Left lung (tissue), 10 donors: Measurements from ENCODE around the gene BCDIN3D. TPM values are rescaled to one million over a fixed set of nuclear protein-coding genes. Genes with fewer than 3 reads are reported as not detected.

Source experiments
- ATAC-seq: fragments of 200-7000 bp; cut with Tn5 transposase; one replicate; pipeline ENCODE4 v1.9.1; 2020; ENCODE audit warnings: moderate library complexity
- DNase-seq, 4 donors: peaks; one replicate each; pipeline ENCODE4 v3.0.0-alpha.2; 2013 to 2020
- H3K27ac ChIP-seq, 2 donors: fragments of 200-600 bp; sonication (generic) in 1 of 2; one replicate each; pipeline versions ENCODE4 v1.5.0 to v1.8.0; 2020 to 2021
- H3K27me3 ChIP-seq, 2 donors: fragments of 200-600 bp; sonication (generic) in 1 of 2; one replicate each; pipeline versions ENCODE4 v1.5.0 to v1.8.0; 2020 to 2021
- H3K36me3 ChIP-seq, 2 donors: fragments of 200-600 bp; sonication (generic) in 1 of 2; one replicate each; pipeline versions ENCODE4 v1.5.0 to v1.8.0; 2020 to 2021
- H3K4me1 ChIP-seq, 2 donors: fragments of 200-600 bp; one replicate each; pipeline ENCODE4 v1.8.0; 2021
- H3K4me3 ChIP-seq, 2 donors: fragments of 200-600 bp; sonication (generic) in 1 of 2; one replicate each; pipeline versions ENCODE4 v1.5.0 to v1.8.0; 2020 to 2021; ENCODE audit warnings: mild to moderate bottlenecking in 1 of 2
- H3K9me3 ChIP-seq, 2 donors: fragments of 200-600 bp; sonication (generic) in 1 of 2; one replicate each; pipeline versions ENCODE4 v1.5.0 to v1.8.0; 2020 to 2021
- intact Hi-C, 2 donors: fragments of 100-400 bp; cut with DNase I; formaldehyde crosslinking; loops; one replicate each; pipeline versions ENCODE4 v1.11.2 to v1.14.2; 2022
- polyA plus RNA-seq, 6 donors: library from polyadenylated mRNA; unstranded; fragments of 120-200 nt; gene quantifications; one replicate each; pipeline ENCODE4 v1.2.1, GENCODE V29; 2013; ENCODE audit not compliant: insufficient read length in 6 of 6
- total RNA-seq, 2 donors: library from RNA; stranded (reverse); fragmentation: NEBNext Ultra II Directional; extraction: Animal tissue kit (Norgen Biotek cat#: 25700); gene quantifications; one replicate each; pipeline ENCODE4 v1.2.1, GENCODE V29; 2021
- TF ChIP-seq, protein P1 (sequence below), 2 donors: fragments of 200-600 bp; sonication (generic) in 1 of 2; IDR thresholded peaks; one replicate each; pipeline versions ENCODE4 v1.5.0 to v1.8.0; 2021; ENCODE audit warnings: antibody characterized with exemption in 2 of 2
- donor health status: DM: no; HTN: yes; CAD: no.
- donor health status: DM: no; HTN: no; CAD: no.

The BCDIN3D gene
- total and polyA plus RNA-seq, 8 donors, result 4.3 to 7.3 (median 5.8) TPM

GRCh38 chr12:49821373-49822287, 21.3 kb downstream of the BCDIN3D start:
- TF ChIP-seq, protein P1, sequence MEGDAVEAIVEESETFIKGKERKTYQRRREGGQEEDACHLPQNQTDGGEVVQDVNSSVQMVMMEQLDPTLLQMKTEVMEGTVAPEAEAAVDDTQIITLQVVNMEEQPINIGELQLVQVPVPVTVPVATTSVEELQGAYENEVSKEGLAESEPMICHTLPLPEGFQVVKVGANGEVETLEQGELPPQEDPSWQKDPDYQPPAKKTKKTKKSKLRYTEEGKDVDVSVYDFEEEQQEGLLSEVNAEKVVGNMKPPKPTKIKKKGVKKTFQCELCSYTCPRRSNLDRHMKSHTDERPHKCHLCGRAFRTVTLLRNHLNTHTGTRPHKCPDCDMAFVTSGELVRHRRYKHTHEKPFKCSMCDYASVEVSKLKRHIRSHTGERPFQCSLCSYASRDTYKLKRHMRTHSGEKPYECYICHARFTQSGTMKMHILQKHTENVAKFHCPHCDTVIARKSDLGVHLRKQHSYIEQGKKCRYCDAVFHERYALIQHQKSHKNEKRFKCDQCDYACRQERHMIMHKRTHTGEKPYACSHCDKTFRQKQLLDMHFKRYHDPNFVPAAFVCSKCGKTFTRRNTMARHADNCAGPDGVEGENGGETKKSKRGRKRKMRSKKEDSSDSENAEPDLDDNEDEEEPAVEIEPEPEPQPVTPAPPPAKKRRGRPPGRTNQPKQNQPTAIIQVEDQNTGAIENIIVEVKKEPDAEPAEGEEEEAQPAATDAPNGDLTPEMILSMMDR (IDR thresholded peaks at IDR 0.05), result no peak
- ATAC-seq (no peak), DNase-seq (no peak)
- intact Hi-C loops, result no loop called here
- peaks cover 0 to 8% of the 10 kb centered on the region in 2 donors for H3K36me3 ChIP-seq
- H3K9me3 ChIP-seq, result no peaks in the 10 kb centered on the region
- no peaks in the 10 kb centered on the region for H3K27me3 ChIP-seq
- H3K27ac ChIP-seq, result peak overlapping the region; percentile 9 to 62
- no peak overlapping the region for H3K4me3 ChIP-seq
- peaks cover 30 to 74% of the 10 kb centered on the region in 2 donors for H3K4me1 ChIP-seq

DNA sequence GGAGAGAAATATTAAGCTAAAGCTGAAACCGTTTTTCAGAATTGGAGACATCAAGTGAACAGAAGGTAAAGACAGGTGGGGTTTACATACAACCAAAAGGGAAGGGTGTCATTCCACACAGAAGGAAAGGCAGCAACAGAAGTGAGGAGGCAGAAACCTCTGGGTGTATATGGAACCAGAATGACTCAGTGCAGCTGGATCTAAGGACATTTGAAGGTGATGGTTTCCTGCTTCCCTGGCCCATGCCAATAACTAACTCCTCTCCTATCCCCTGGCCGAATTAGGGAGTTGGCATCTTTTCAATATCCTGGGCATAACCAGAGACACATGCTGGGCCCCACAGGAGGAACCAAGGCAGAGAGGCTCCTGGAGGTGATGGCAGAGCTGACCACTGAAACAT, 23.1 kb downstream of the BCDIN3D start:
- intact Hi-C loops, result no loop called here
- TF ChIP-seq, protein P1 (IDR thresholded peaks at IDR 0.05), result no peak
- Histone ChIP-seq H3K27ac (peak overlapping the region in 1 of 2 donors; percentile 33), H3K27me3 (no peaks in the 10 kb centered on the region), H3K9me3 (no peaks in the 10 kb centered on the region), H3K4me1 (peaks cover 13 to 65% of the 10 kb centered on the region in 2 donors), H3K36me3 (peaks cover 0 to 11% of the 10 kb centered on the region in 2 donors), H3K4me3 (no peak overlapping the region)
- no peak for DNase-seq
- ATAC-seq, result no peak

DNA sequence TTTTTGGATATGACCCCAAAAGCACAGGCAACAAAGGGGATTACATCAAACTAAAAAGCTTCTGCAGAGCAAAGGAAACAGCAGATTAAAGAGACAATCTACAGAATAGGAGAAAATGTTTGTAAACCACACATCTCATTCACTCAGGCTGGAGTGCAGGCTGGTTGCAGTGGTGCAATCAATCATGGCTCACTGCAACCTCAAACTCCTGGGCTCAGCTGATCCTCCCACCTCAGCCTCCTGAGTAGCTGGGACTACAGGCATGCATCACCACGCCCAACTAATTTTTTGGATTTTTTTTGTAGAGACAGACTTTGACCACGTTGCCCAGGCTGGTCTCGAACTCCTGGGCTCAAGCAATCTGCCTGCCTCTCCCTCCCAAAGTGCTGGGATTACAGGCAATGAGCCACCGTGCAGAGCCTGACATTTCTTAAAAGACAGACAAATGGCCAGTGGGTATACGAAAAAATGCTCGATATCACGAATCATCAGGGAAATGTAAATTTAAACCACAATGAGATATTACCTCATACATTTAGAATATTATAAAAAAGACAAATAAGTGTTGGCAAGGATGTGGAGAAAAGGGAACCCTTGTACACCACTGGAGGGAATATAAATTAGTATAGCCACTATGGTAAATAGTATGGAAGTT, 24.5 kb downstream of the BCDIN3D start:
- ATAC-seq (no peak), DNase-seq (no peak)

DNA sequence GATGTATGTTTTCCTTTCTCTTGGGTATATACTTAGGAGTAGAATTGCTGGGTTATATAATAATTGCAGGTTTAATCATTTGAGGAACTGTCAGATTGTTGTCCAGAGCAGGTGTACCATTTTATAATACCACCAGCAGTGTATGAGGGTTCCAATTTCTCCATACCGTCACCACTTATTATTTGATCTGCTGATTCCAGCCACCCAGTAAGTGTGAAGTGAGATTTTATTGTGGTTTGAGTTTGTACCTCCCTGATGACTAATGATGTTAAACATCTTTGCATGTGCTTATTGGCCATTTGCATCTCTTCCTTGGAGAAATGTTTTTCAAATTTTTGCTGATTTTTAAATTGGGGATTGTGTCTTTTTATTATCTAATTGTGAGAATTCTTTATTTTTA, 29.8 kb downstream of the BCDIN3D start:
- no peak overlapping the region for H3K27ac ChIP-seq
- TF ChIP-seq, protein P1 (IDR thresholded peaks at IDR 0.05), result no peak
- no peak overlapping the region for H3K4me3 ChIP-seq
- ATAC-seq, result no peak
- no peak for DNase-seq
- intact Hi-C loops, result no loop called here
- H3K36me3 ChIP-seq, result peaks cover 0 to 3% of the 10 kb centered on the region in 2 donors
- no peaks in the 10 kb centered on the region for H3K9me3 ChIP-seq
- H3K4me1 ChIP-seq, result peaks cover 22 to 26% of the 10 kb centered on the region in 2 donors
- no peaks in the 10 kb centered on the region for H3K27me3 ChIP-seq

More for the DNA sequence above, 24.5 kb downstream of the BCDIN3D start:
- Histone ChIP-seq H3K4me3 (no peak overlapping the region), H3K27me3 (no peaks in the 10 kb centered on the region), H3K27ac (no peak overlapping the region), H3K9me3 (no peaks in the 10 kb centered on the region), H3K36me3 (peaks cover 0 to 11% of the 10 kb centered on the region in 2 donors), H3K4me1 (peaks cover 4 to 51% of the 10 kb centered on the region in 2 donors)
- TF ChIP-seq, protein P1 (IDR thresholded peaks at IDR 0.05), result no peak
- intact Hi-C loops, result no loop called here

DNA sequence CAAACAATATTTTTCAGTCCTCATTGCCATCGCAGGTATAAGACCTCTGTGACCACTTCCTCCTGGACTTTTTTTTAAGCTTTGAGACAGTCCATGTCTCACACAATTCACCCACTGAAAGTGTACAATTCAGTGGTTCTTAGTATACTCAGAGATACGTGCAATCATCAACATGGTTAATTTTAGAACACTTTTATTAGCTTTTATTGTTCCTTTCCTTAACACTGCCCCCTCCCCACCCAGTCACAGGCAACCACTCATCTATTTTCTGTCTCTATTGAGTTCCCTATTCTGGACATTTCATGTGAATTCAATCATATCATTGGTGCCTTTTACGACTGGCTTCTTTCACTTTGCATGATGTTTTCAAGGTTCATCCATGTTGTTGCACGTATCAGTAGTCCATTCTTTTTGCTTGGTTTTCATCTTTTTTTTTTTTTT, 30.9 kb downstream of the BCDIN3D start:
- Histone ChIP-seq H3K27me3 (no peaks in the 10 kb centered on the region), H3K4me3 (no peak overlapping the region), H3K27ac (no peak overlapping the region), H3K4me1 (peaks cover 22 to 26% of the 10 kb centered on the region in 2 donors), H3K9me3 (no peaks in the 10 kb centered on the region), H3K36me3 (peaks cover 0 to 3% of the 10 kb centered on the region in 2 donors)
- TF ChIP-seq, protein P1 (IDR thresholded peaks at IDR 0.05), result no peak
- intact Hi-C loops, result no loop called here
- DNase-seq, result no peak
- no peak for ATAC-seq
